HG03558 (cell line): ENCODE data around the gene CCDC146.

Source experiments
- ATAC-seq: cut with Tn5 transposase; IDR thresholded peaks from one replicate; pipeline ENCODE4 v1.9.1; 2021; ENCODE audit warnings: moderate number of reproducible peaks; ENCODE audit not compliant: unreplicated experiment; ENCODE audit errors: extremely low read depth

CCDC146 gene

GRCh38 chr7:77239471-77239870 is 117.1 kb downstream of the CCDC146 start:
- ATAC-seq: no peak

- no peak for ATAC-seq
Observed at GRCh38 chr7:77242068-77242467, 119.7 kb downstream of the CCDC146 start.

GRCh38 chr7:77242554-77242953 is 120.1 kb downstream of the CCDC146 start:
- no peak for ATAC-seq

- ATAC-seq: no peak
Observed at GRCh38 chr7:77244222-77244934, 122.0 kb downstream of the CCDC146 start.

- no peak for ATAC-seq
Observed at GRCh38 chr7:77245015-77245755, 122.8 kb downstream of the CCDC146 start.

- ATAC-seq: no peak
Observed at GRCh38 chr7:77246026-77246640, 123.7 kb downstream of the CCDC146 start.

GRCh38 chr7:77247206-77247850 is 124.9 kb downstream of the CCDC146 start:
- ATAC-seq: peak; percentile 57

- no peak for ATAC-seq
Observed at GRCh38 chr7:77248154-77248553, 125.7 kb downstream of the CCDC146 start.

- ATAC-seq: no peak
Observed at GRCh38 chr7:77252506-77252905, 130.1 kb downstream of the CCDC146 start.

GRCh38 chr7:77253151-77253550 is 130.7 kb downstream of the CCDC146 start:
- ATAC-seq: no peak

GRCh38 chr7:77254429-77254828 is 132.0 kb downstream of the CCDC146 start:
- no peak for ATAC-seq

GRCh38 chr7:77254915-77255314 is 132.5 kb downstream of the CCDC146 start:
- ATAC-seq: no peak

- ATAC-seq: no peak
Observed at GRCh38 chr7:77258014-77258413, 135.6 kb downstream of the CCDC146 start.

GRCh38 chr7:77258593-77258992 is 136.2 kb downstream of the CCDC146 start:
- ATAC-seq: no peak

GRCh38 chr7:77262316-77262715 is 139.9 kb downstream of the CCDC146 start:
- no peak for ATAC-seq

- ATAC-seq: no peak
Observed at GRCh38 chr7:77265666-77266065, 143.3 kb downstream of the CCDC146 start.

- ATAC-seq: peak; percentile 78
Observed at GRCh38 chr7:77266291-77266794, 143.9 kb downstream of the CCDC146 start.

GRCh38 chr7:77269360-77270093 is 147.1 kb downstream of the CCDC146 start:
- ATAC-seq: peak; percentile 44

GRCh38 chr7:77270094-77270480 is 147.7 kb downstream of the CCDC146 start:
- no peak for ATAC-seq

- ATAC-seq: no peak
Observed at GRCh38 chr7:77271766-77272165, 149.4 kb downstream of the CCDC146 start.
